Mesenchymal stem cell (in vitro differentiated cells and primary cell): ENCODE results near the gene TMTC4.

Experiments
- DNase-seq: peaks from one replicate; pipeline ENCODE4 v3.0.0-alpha.2; 2013
- H2AFZ ChIP-seq: one replicate; pipeline ENCODE4 v1.6.1; 2013; ENCODE audit warnings: low read depth, mild to moderate bottlenecking, control low read depth, inconsistent platforms, low read length, moderate library complexity
- H2AK5ac ChIP-seq: 2 replicates; pipeline ENCODE4 v1.6.1; 2013; ENCODE audit warnings: low read length, moderate library complexity, mild to moderate bottlenecking, inconsistent platforms; ENCODE audit not compliant: severe bottlenecking
- H2BK120ac ChIP-seq: one replicate; pipeline ENCODE4 v1.6.1; 2013; ENCODE audit warnings: low read depth, mild to moderate bottlenecking, inconsistent platforms, low read length, moderate library complexity
- H2BK12ac ChIP-seq, 2 experiments: one replicate each; pipeline ENCODE4 v1.6.1; 2013; ENCODE audit warnings: inconsistent platforms in 2 of 2, low read length in 2 of 2, mild to moderate bottlenecking in 2 of 2, moderate library complexity in 2 of 2, control low read depth in 1 of 2
- H2BK15ac ChIP-seq: one replicate; pipeline ENCODE4 v1.6.1; 2013; ENCODE audit warnings: mild to moderate bottlenecking, low read depth, inconsistent platforms; ENCODE audit not compliant: poor library complexity, severe bottlenecking
- H2BK5ac ChIP-seq: 2 replicates; pipeline ENCODE4 v1.6.1; 2013; ENCODE audit warnings: low read depth, mild to moderate bottlenecking, low read length, control low read depth, inconsistent platforms; ENCODE audit not compliant: poor library complexity, severe bottlenecking
- H3K14ac ChIP-seq, 2 experiments: one replicate each; pipeline ENCODE4 v1.6.1; 2013; ENCODE audit warnings: inconsistent platforms in 2 of 2, low read length in 2 of 2, control low read depth in 1 of 2, mild to moderate bottlenecking in 1 of 2, moderate library complexity in 1 of 2
- H3K18ac ChIP-seq, 2 experiments: one replicate each; pipeline ENCODE4 v1.6.1; 2013; ENCODE audit warnings: inconsistent platforms in 2 of 2, low read length in 2 of 2, control low read depth in 1 of 2, low read depth in 1 of 2, mild to moderate bottlenecking in 1 of 2
- H3K23ac ChIP-seq, 2 experiments: one replicate each; pipeline ENCODE4 v1.6.1; 2013; ENCODE audit warnings: inconsistent platforms in 2 of 2, low read length in 2 of 2, mild to moderate bottlenecking in 2 of 2, moderate library complexity in 2 of 2, control low read depth in 1 of 2
- H3K27ac ChIP-seq: 2 replicates; pipeline ENCODE4 v1.5.1; 2013; ENCODE audit warnings: mild to moderate bottlenecking, moderate library complexity, low read length, control low read depth, inconsistent platforms; ENCODE audit not compliant: poor library complexity, severe bottlenecking
- H3K27me3 ChIP-seq, 2 experiments: 2 replicates each; pipeline versions ENCODE4 v1.6.1 to v1.7.0; 2013; ENCODE audit warnings: low read length in 2 of 2, mild to moderate bottlenecking in 2 of 2, moderate library complexity in 2 of 2, control low read depth in 1 of 2, inconsistent platforms in 1 of 2; ENCODE audit not compliant: control insufficient read depth in 1 of 2, insufficient read depth in 1 of 2
- H3K36me3 ChIP-seq, 2 experiments: 2 replicates each; pipeline versions ENCODE4 v1.6.1 to v1.7.0; 2013; ENCODE audit warnings: low read length in 2 of 2, control low read depth in 1 of 2, inconsistent platforms in 1 of 2, low read depth in 1 of 2, mild to moderate bottlenecking in 1 of 2; ENCODE audit not compliant: insufficient read depth in 2 of 2, control insufficient read depth in 1 of 2
- H3K4ac ChIP-seq, 2 experiments: one replicate each; pipeline ENCODE4 v1.6.1; 2013; ENCODE audit warnings: inconsistent platforms in 2 of 2, low read length in 2 of 2, mild to moderate bottlenecking in 2 of 2, moderate library complexity in 2 of 2, control low read depth in 1 of 2, low read depth in 1 of 2
- H3K4me1 ChIP-seq: 2 replicates; pipeline ENCODE4 v1.6.1; 2013; ENCODE audit warnings: low read depth, low read length, control low read depth; ENCODE audit not compliant: control insufficient read depth, insufficient read depth
- H3K4me2 ChIP-seq: 2 replicates; pipeline ENCODE4 v1.6.1; 2013; ENCODE audit warnings: low read length, mild to moderate bottlenecking, inconsistent platforms; ENCODE audit not compliant: poor library complexity, severe bottlenecking
- H3K4me3 ChIP-seq, 2 experiments: 2 replicates each; pipeline versions ENCODE4 v1.5.1 to v1.7.0; 2013; ENCODE audit warnings: low read length in 2 of 2, mild to moderate bottlenecking in 2 of 2, control low read depth in 1 of 2, low read depth in 1 of 2; ENCODE audit not compliant: insufficient read depth in 1 of 2
- H3K79me1 ChIP-seq: replicated peaks from 2 replicates; pipeline ENCODE4 v1.6.1; 2013; ENCODE audit warnings: mild to moderate bottlenecking, control low read depth, low read length, inconsistent platforms; ENCODE audit not compliant: poor library complexity, severe bottlenecking
- H3K9ac ChIP-seq: 2 replicates; pipeline ENCODE4 v1.7.0; 2013; ENCODE audit warnings: mild to moderate bottlenecking, low read length, moderate library complexity
- H3K9me3 ChIP-seq: 2 replicates; pipeline ENCODE4 v1.7.0; 2013; ENCODE audit warnings: mild to moderate bottlenecking, low read length; ENCODE audit not compliant: control insufficient read depth
- H4K8ac ChIP-seq: one replicate; pipeline ENCODE4 v1.6.1; 2013; ENCODE audit warnings: inconsistent platforms, mild to moderate bottlenecking, low read length, moderate library complexity
- H4K91ac ChIP-seq: one replicate; pipeline ENCODE4 v1.6.1; 2013; ENCODE audit warnings: mild to moderate bottlenecking, low read length, inconsistent platforms
- WGBS: methylation state at CpG from one replicate; pipeline ENCODE4 v1.1.7; 2013; ENCODE audit warnings: mixed read lengths; 5-methylcytosine and 5-hydroxymethylcytosine counted together

Gene TMTC4

GRCh38 chr13:100594255-100594654 is 80.3 kb downstream of the TMTC4 start:
- Histone ChIP-seq H3K9me3 (no peaks in the 10 kb centered on the region), H3K4ac (no peak overlapping the region), H3K4me2 (no peak overlapping the region), H3K36me3 (no peaks in the 10 kb centered on the region), H2BK12ac (no peak overlapping the region), H2BK5ac (no peak overlapping the region), H2AFZ (no peak overlapping the region), H3K27me3 (no peaks in the 10 kb centered on the region), H2BK120ac (no peak overlapping the region), H4K91ac (no peak overlapping the region), H4K8ac (no peak overlapping the region), H3K14ac (no peak overlapping the region), H3K4me1 (no peaks in the 10 kb centered on the region), H3K18ac (no peak overlapping the region), H2AK5ac (no peak overlapping the region), H3K4me3 (no peak overlapping the region), H3K27ac (no peak overlapping the region), H2BK15ac (no peak overlapping the region), H3K79me1 (no peaks in the 10 kb centered on the region), H3K23ac (no peak overlapping the region), H3K9ac (no peak overlapping the region)
- WGBS = 78% methylated on average over 8 of the region's 9 CpGs
- DNase-seq = no peak

- Histone ChIP-seq H3K79me1 (no peaks in the 10 kb centered on the region), H2BK120ac (no peak overlapping the region), H2BK15ac (no peak overlapping the region), H3K27me3 (no peaks in the 10 kb centered on the region), H3K23ac (no peak overlapping the region), H3K9ac (peak overlapping the region; percentile 93), H2AFZ (peak overlapping the region; percentile 43), H3K14ac (no peak overlapping the region), H3K4me1 (peaks cover 5% of the 10 kb centered on the region), H2BK5ac (no peak overlapping the region), H3K4me3 (peak overlapping the region in 1 of 2 experiments; percentile 83), H4K8ac (peak overlapping the region; percentile 78), H3K36me3 (no peaks in the 10 kb centered on the region), H2AK5ac (no peak overlapping the region), H3K4me2 (no peak overlapping the region), H2BK12ac (no peak overlapping the region), H4K91ac (no peak overlapping the region), H3K18ac (peak overlapping the region in 1 of 2 experiments; percentile 14), H3K9me3 (no peaks in the 10 kb centered on the region), H3K27ac (no peak overlapping the region), H3K4ac (no peak overlapping the region)
- WGBS = 98% methylated on average over 4 of the region's 6 CpGs
- no peak for DNase-seq
Observed at GRCh38 chr13:100589178-100589725, 85.3 kb downstream of the TMTC4 start.

GRCh38 chr13:100588331-100589177 is 86.0 kb downstream of the TMTC4 start, which contains the start of gene GGACT:
Gene GGACT (minus strand): TSS chr13:100588789. CDS start chr13:100532591, 56,198 bp downstream.
- Histone ChIP-seq H2AFZ (peak within 1 kb of the TSS; percentile 43), H3K18ac (peak within 1 kb of the TSS; percentile 78 to 85), H4K8ac (peak within 1 kb of the TSS; percentile 97), H2AK5ac (no peak within 1 kb of the TSS), H3K4ac (peak within 1 kb of the TSS; percentile 40 to 60), H4K91ac (peak within 1 kb of the TSS; percentile 86), H3K4me1 (peaks cover 5% of the 10 kb centered on the region), H2BK12ac (peak within 1 kb of the TSS in 1 of 2 experiments; percentile 15), H2BK120ac (peak within 1 kb of the TSS; percentile 91), H2BK15ac (peak within 1 kb of the TSS; percentile 26), H3K36me3 (peaks cover 0 to 2% of the 10 kb centered on the region in 2 experiments), H2BK5ac (peak within 1 kb of the TSS; percentile 35), H3K4me2 (peak within 1 kb of the TSS; percentile 75), H3K14ac (peak within 1 kb of the TSS in 1 of 2 experiments; percentile 75), H3K4me3 (peak within 1 kb of the TSS; percentile 80 to 83), H3K27me3 (no peaks in the 10 kb centered on the region), H3K9me3 (no peaks in the 10 kb centered on the region), H3K27ac (no peak within 1 kb of the TSS), H3K23ac (peak within 1 kb of the TSS in 1 of 2 experiments; percentile 90), H3K79me1 (no peaks in the 10 kb centered on the region), H3K9ac (peak within 1 kb of the TSS; percentile 93)
- WGBS = 21% methylated on average over 48 of the region's 82 CpGs
- DNase-seq = peak; percentile 60

GRCh38 chr13:100584896-100585295 is 89.7 kb downstream of the TMTC4 start:
- no peak overlapping the region for H3K27ac ChIP-seq
- H2AFZ ChIP-seq = no peak overlapping the region
- H3K27me3 ChIP-seq = no peaks in the 10 kb centered on the region
- no peaks in the 10 kb centered on the region for H3K79me1 ChIP-seq
- H2BK15ac ChIP-seq = no peak overlapping the region
- no peak overlapping the region for H3K14ac ChIP-seq
- no peak overlapping the region for H3K18ac ChIP-seq
- H3K4me1 ChIP-seq = peaks cover 5% of the 10 kb centered on the region
- no peak overlapping the region for H3K4me2 ChIP-seq
- H3K23ac ChIP-seq = no peak overlapping the region
- H3K4ac ChIP-seq = no peak overlapping the region
- no peak overlapping the region for H4K91ac ChIP-seq
- H4K8ac ChIP-seq = no peak overlapping the region
- H3K9me3 ChIP-seq = peaks cover 17% of the 10 kb centered on the region
- H2BK5ac ChIP-seq = no peak overlapping the region
- H2BK120ac ChIP-seq = no peak overlapping the region
- no peak overlapping the region for H2BK12ac ChIP-seq
- no peak overlapping the region for H3K4me3 ChIP-seq
- no peak overlapping the region for H2AK5ac ChIP-seq
- DNase-seq = no peak
- peaks cover 4 to 39% of the 10 kb centered on the region in 2 experiments for H3K36me3 ChIP-seq
- WGBS = 86% methylated on average over 4 of the region's 5 CpGs
- no peak overlapping the region for H3K9ac ChIP-seq
